ENCODE data around the gene POLR3K. TPM values are rescaled to one million over a fixed set of nuclear protein-coding genes. Genes with fewer than 3 reads are reported as not detected.

Gene POLR3K
- total RNA-seq, 1 experiment from 2014 or later = 29.1 TPM

- intact Hi-C loops (cut with micrococcal nuclease; ENCODE audit: unreplicated experiment) = loop anchor here (2.0 kb wide), 1 partner anchor 33 kb away; no protein-coding TSS in a partner anchor
- Mint-ChIP-seq H3K4me1 (ENCODE audit: low read depth, unreplicated experiment) (no peaks in the 10 kb centered on the region), H3K27ac (ENCODE audit: unreplicated experiment) (no peak overlapping the region), H3K9me3 (ENCODE audit: low read depth, unreplicated experiment) (no peaks in the 10 kb centered on the region), H3K4me3 (ENCODE audit: low read depth, unreplicated experiment) (no peak overlapping the region), H3K27me3 (ENCODE audit: unreplicated experiment) (no peaks in the 10 kb centered on the region), H3K36me3 (ENCODE audit: insufficient read depth, unreplicated experiment) (peaks cover 61% of the 10 kb centered on the region)
- DNase-seq = no peak
- CTCF ChIA-PET = interaction anchor here (0.8 to 2.7 kb wide), 4 partner anchors 9 to 35 kb away, joined by 3 to 47 read pairs (median 9); no protein-coding TSS in a partner anchor
- no peak for TF ChIP-seq CTCF (IDR thresholded peaks at IDR 0.05; ENCODE audit: unreplicated experiment)
- BruUV-seq (replicated peaks) = no TSS peak
Measured at GRCh38 chr16:97822-98221, 44.4 kb upstream of the POLR3K start.

- CTCF ChIA-PET = interaction anchor here (0.6 to 2.7 kb wide), 13 partner anchors 10 to 1398 kb away, joined by 3 to 47 read pairs (median 4); partner anchors contain the start of genes MRPL28 and RHBDF1
- Mint-ChIP-seq H3K4me3 (ENCODE audit: low read depth, unreplicated experiment) (no peak overlapping the region), H3K27ac (ENCODE audit: unreplicated experiment) (no peak overlapping the region), H3K36me3 (ENCODE audit: insufficient read depth, unreplicated experiment) (peaks cover 61% of the 10 kb centered on the region), H3K9me3 (ENCODE audit: low read depth, unreplicated experiment) (no peaks in the 10 kb centered on the region), H3K27me3 (ENCODE audit: unreplicated experiment) (no peaks in the 10 kb centered on the region), H3K4me1 (ENCODE audit: low read depth, unreplicated experiment) (no peaks in the 10 kb centered on the region)
- DNase-seq = peak; percentile 94
- BruUV-seq (replicated peaks) = no TSS peak
- peak; percentile 99 for TF ChIP-seq CTCF (IDR thresholded peaks at IDR 0.05; ENCODE audit: unreplicated experiment)
- intact Hi-C loops (cut with micrococcal nuclease; ENCODE audit: unreplicated experiment) = loop anchor here (2.0 kb wide), 1 partner anchor 32 kb away; no protein-coding TSS in a partner anchor
Measured at GRCh38 chr16:96935-97381, 43.5 kb upstream of the POLR3K start.

GRCh38 chr16:94918-95265 lies 41.5 kb upstream of the POLR3K start:
- Mint-ChIP-seq H3K27me3 (ENCODE audit: unreplicated experiment) (no peaks in the 10 kb centered on the region), H3K27ac (ENCODE audit: unreplicated experiment) (no peak overlapping the region), H3K9me3 (ENCODE audit: low read depth, unreplicated experiment) (no peaks in the 10 kb centered on the region), H3K4me1 (ENCODE audit: low read depth, unreplicated experiment) (no peaks in the 10 kb centered on the region), H3K4me3 (ENCODE audit: low read depth, unreplicated experiment) (no peak overlapping the region), H3K36me3 (ENCODE audit: insufficient read depth, unreplicated experiment) (peaks cover 64% of the 10 kb centered on the region)
- intact Hi-C loops (cut with micrococcal nuclease; ENCODE audit: unreplicated experiment) = no loop called here
- no peak for DNase-seq
- no TSS peak for BruUV-seq (replicated peaks)
- no peak for TF ChIP-seq CTCF (IDR thresholded peaks at IDR 0.05; ENCODE audit: unreplicated experiment)
- CTCF ChIA-PET = interaction anchor here (0.8 to 2.7 kb wide), 3 partner anchors 18 to 30 kb away, joined by 3 to 47 read pairs (median 10); no protein-coding TSS in a partner anchor

- H3K36me3 Mint-ChIP-seq (ENCODE audit: insufficient read depth, unreplicated experiment) = peaks cover 56% of the 10 kb centered on the region
- intact Hi-C loops (cut with micrococcal nuclease; ENCODE audit: unreplicated experiment) = no loop called here
- no peaks in the 10 kb centered on the region for H3K9me3 Mint-ChIP-seq (ENCODE audit: low read depth, unreplicated experiment)
- TF ChIP-seq CTCF (IDR thresholded peaks at IDR 0.05; ENCODE audit: unreplicated experiment) = no peak
- no peak overlapping the region for H3K4me3 Mint-ChIP-seq (ENCODE audit: low read depth, unreplicated experiment)
- BruUV-seq (replicated peaks) = no TSS peak
- CTCF ChIA-PET = interaction anchor here (1.0 to 1.9 kb wide), 2 partner anchors 22 to 27 kb away, joined by 3 to 10 read pairs; no protein-coding TSS in a partner anchor
- no peaks in the 10 kb centered on the region for H3K4me1 Mint-ChIP-seq (ENCODE audit: low read depth, unreplicated experiment)
- H3K27me3 Mint-ChIP-seq (ENCODE audit: unreplicated experiment) = no peaks in the 10 kb centered on the region
- no peak for DNase-seq
- H3K27ac Mint-ChIP-seq (ENCODE audit: unreplicated experiment) = no peak overlapping the region
Measured at GRCh38 chr16:92431-93339, 39.3 kb upstream of the POLR3K start.
